Activated T-cell treated with anti-CD3 and anti-CD28 coated beads, Interleukin-2, amount 50 U/mL, for 48 hours (primary cell): ENCODE data around the gene DHRS3.
A peak's percentile ranks its signal among the peaks of the same experiment; 100 is the strongest.

ENCODE experiments used
- DNase-seq, 2 experiments: peaks; one replicate each; pipeline ENCODE4 v3.0.0-alpha.2; 2020

Gene DHRS3

DNA sequence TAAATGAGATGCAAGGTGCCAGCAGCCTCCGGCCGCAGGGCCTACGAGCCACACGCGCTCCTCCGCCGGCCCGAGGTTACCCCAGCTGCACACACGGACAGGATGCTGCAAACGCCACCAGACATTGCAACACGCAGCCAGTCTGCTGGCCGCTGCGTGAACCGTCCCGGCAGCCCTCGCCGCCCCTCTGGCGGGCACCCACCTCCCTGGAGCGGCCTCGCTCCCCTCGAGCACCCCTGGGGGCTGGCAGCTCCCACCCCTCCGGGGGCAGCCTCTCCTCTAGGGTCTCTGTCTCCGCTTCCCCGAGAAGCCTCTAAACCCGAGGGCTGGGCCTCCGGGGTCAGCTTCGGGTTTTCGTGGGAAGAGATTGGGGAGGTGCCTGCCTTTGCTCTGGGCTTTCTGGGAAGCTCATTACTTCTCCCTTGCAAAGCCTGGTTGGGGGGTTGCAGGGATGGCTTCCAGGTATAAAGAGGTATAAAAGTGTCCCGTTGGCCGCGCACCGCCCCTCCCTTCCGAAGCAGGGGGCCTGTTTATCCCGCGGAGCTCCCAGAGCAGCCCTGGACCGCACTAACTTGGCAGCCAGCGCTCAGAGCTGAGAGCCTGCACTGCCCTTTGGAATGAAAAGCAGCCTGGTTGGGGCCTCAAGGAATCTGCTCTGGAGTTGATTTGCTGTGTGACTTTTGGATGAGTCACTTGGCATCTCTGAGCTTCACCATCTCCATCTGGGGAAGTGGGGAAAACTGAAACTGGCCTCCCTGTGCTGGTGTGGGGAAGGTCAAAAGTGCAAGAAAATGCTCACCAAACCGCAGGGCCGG lies 21.8 kb downstream of the DHRS3 start:
- DNase-seq = peak in 1 of 2 experiments; percentile 37

DNA sequence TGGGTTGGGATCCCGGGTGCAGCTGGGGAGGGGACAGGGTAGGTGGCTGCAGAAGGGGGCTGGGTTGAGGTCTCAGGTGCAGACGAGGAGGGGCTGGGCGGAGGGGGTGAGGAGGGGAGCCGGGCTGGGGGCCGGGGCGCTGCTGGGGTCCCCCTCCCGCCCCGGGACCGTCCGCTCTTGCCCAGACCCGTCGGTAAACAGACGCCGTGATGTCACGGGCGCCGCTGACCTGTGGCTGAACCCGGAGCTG lies 22.3 kb downstream of the DHRS3 start:
- DNase-seq = no peak

DNA sequence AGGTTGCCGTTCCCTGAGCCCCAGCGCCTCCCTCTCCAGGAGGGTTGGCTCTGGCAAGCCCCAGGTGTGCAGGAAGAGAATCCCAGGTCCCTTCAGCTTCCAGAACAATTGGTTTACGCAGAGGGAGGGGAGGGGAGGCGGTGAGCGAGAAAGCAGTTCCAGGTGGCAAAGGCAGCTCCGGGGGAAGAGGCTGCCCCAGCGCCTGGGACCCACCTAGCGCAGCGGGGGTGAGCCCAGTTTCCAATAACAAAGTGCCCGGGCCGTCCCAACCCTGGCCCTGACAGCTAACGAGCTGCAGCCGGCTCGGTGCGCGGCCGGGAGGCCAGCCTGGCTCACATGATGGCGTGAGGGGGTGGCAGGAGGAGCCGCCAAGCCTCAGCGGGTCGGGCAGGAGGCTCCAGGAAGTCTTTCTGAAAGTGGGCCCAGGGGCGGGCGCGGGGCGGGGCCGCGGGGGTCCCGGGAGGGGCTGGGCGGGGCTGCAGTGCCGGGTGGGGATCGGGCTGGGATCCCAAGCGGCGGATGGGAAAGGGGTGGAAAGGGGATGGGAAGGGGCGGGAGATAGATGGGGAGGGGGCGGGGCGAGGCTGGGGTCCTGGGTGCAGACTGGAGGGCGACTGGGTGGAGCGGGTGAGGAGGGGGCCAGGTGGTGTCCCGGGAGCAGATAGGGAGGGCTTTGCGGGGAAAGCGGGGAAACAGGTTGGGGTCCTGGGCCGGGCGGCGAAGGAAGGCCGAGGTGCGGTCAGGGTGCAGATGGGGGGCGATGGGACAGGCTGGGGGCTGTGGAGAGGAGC lies 22.8 kb downstream of the DHRS3 start:
- DNase-seq = peak; percentile 50 to 56

DNA sequence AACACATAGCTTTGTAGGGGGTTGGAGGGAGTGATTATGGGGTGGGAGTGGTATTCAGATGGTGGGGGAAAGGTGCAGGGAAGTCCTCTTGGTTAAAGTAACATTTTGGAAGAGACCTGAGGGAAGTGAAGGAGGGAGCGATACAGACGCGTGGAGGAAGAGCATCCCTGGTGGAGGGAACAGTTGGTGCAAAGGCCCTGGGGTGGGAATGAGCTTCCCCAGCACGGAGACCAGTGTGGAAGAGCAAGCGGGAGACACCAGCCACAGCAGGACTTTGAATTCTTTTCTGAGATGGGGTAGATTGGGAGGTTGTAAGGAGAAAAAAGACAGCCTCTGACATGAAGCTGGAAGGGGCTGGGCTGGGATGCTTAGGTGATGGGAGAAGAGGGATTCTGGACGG lies 23.5 kb downstream of the DHRS3 start:
- DNase-seq = no peak

DNA sequence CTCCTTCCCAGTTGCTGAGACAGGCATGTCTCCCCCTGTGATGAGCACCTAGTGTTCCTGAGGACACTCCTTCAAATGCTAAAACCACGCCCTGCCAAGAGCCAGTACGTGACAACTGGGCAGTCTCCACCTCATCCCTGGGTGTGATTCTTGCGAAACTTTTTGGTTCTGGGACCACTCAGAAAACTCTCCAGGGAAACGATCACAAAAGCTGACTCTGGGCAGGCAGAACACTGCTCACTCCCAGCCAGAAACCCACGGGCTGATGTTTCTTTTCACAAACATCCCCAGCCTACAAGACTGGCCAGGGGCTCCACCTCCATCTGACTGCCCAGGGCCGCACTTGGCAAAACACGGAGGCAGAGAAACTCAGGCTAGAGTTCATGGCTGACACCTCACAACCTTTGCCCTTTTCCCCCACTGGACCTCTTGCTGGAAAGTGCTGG lies 24.4 kb downstream of the DHRS3 start:
- no peak for DNase-seq

DNA sequence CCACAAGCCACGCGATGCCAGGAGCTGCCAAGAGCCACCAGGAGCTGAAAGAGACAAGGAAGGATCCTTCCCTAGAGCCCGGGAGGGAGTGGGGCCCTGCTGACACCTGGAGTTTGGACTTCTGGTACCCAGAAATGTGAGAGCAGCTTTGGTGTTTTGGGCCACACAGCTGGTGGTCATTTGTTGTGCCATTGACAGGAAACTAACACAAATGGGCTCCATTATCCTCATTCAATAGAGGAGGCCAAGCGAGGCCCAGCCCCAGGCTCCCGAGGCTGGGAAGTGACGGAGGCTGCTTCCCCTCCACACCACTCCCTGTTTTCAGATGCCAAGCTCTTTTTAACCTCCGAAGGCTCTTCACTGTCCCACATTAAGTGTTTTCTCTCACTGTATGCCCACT lies 25.5 kb downstream of the DHRS3 start:
- no peak for DNase-seq

DNA sequence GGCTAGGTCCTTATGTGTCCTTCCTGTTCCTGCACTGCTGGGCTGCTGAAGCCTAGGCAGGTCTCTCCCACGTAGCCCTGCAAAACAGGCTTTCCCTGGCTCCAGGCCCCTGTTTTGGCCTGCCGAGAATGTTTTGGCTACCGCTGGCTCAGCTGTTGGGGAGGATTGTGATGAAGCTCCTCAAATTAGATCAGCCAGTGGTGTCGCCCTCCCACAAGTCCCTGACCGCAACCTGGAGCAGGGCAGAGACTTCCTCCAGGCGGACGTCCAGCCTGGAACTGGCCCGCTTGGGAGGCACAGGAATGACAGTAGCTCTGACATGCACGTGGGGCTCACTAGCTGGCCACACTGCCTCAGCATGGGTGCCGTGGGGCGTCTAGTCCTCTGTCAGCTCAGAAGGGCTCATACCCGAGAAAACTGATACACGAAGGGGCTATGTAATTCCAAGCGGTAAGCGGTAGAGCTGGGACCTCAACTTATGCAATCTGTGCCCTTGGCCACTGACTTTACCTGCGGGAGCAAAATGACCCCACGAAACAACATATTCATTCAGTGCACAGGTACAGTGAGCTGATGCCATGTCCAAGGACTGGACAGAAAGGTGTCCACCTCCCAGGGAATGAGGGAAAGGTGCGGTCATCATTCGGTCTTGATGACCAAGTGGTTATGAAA lies 26.6 kb downstream of the DHRS3 start:
- DNase-seq = no peak

DNA sequence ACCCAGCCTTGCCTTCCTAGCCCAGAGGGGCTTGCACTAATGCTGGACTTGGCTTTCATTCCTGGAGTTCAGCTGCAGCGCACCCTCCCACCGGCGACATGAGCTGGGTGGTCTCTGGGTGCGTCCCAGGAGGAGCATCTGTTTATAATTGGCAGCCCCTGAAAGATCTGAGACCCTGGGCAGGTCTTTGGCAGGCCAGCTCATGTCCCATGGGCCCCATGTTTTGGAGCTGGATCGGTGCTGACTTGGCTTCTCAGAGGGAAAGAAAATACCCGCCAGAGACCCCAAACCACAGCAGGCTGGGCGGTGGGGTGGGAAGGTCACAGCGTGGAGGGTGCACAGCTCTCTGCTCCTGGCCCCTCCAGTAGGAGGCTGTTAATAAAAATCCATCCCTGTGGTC lies 29.3 kb downstream of the DHRS3 start:
- no peak for DNase-seq

DNA sequence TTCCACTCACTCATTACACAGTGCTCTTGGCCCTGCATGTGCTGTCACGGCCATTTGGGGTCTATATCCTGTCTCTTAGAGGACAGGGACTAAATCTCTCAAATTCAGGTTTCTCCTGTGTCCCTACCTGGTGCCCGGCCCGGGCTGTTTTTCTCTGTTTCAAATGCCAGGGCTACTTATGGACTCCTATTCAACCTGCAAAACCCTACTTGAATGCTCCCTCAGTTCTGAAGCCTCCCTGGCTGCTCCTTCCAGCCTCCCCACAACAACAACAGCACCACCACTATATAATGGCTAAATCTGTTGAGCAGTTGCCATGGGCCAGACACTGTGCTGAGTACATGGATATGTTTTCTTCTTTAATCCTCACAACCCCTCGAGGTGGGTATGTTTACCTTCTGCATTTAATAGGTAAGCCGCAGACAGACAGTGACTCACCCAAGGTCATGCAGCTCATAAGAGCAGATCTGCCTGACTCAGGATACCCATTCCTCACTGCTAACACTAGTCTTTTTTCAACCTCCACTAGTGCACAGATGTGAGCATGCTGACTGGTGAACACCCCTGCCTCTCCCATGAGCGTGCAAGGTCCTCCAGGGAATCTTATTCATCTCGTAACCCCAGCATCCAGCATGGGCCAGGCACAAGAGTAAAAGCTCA lies 29.9 kb downstream of the DHRS3 start:
- DNase-seq = no peak

DNA sequence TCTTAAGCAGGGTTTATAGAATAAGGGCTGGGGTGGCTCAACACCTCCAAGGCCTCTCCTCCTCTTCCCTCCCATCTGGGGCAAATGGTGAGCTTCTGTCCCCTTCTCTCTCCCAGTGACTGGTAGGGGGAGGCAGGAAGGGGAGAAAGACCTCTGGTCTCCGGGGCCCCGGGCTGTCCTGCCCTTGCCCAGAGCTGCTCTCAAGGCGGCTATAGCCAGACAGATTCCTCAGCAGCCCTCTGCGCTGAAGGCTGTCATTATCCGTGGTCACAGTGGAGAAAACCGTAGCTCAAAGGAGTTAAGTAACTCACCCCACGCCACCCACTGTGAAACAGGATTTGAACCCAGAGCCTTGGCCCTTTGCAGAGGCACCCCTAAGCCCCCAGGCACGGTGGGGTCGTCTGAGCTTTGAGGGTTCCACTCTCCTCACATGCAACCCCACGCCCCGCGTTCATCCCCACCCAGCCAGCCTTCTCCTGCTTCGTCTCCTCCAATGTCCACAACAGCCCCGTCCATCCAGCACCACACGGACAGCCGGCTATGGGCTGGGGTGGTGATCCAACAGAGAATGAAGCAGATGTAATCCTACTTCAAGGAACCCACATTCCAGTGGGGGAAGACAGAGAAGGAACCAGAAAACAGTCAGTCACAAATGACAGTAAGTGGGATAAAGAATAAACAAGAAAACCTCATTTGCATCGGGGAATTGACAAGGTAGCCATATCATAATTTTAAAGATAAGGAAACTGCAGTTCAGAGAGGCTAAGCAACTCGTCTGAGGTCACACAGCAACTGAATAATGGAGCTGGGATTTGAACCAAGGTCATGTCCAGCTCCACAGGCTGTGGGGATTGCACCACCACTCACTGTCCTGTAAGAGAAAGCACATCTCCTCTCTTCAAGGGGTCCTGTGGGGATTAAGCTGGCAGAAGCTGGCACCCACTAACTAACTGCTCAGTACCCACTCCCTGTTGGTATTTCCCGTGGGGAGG lies 31.8 kb downstream of the DHRS3 start:
- DNase-seq = no peak

DNA sequence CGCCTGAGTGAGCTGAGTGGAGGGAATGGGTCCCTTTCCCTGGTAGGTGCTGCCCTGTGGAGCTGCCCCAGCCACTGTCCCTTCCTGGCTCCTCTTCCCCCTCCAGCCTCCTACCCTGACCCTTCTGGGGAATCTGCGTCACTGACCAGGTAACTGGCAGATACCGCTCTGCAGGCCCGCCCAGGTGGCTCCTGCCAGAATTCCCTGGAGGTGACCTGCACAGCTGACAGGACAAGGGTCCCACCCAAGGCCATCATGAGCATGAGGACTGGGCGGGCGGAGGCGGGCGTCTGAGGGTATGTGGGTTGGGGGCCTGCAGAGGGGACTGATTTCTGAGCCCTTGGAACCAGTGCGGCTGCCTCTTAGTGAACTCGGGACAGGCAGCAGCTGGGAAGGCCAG lies 32.5 kb downstream of the DHRS3 start:
- DNase-seq = no peak

DNA sequence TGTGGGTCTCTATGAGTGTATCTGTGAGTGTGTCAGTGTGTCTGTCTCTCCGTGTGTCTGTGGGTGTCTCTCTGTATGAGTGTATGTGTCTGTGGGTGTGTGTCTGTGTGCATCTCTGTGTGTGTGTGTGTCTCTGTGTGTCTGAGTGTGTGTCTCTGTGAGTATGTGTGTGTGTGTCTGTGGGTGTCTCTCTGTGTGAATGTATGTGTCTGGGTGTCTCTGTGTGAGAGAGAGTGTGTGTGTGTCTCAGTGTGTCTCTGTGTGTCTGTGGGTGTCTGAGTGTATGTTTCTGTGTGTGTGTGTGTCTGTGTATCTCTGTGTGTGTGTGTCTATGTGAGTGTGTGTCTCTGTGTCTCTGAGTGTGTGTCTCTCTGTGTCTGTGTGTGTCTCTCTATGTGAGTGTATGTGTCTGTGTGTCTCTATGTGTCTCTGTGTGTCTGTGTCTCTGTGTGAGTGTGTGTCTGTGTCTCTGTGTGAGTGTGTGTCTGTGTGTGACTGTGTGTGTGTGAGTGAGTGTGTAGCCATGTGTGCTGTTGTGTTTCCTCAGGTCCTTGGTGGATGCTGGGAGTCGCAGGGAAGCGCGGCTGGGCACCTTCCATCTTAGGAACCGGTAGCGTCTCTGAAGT lies 33.0 kb downstream of the DHRS3 start:
- DNase-seq = no peak

DNA sequence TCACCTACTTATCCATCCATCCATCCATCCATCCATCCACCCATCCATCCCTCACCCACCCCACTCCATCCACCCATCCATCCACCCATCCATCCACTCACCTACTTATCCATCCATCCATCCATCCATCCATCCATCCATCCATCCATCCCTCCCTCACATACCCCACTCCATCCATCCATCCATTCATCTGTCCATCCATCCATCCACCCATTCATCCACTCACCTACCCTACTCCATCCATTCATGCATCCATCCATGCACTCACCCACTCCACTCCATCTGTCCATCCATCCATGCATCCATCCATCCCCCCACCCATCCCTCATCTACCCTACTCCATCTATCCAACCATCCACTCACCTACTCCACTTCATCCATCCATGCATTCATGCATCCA lies 34.5 kb downstream of the DHRS3 start:
- DNase-seq = no peak

DNA sequence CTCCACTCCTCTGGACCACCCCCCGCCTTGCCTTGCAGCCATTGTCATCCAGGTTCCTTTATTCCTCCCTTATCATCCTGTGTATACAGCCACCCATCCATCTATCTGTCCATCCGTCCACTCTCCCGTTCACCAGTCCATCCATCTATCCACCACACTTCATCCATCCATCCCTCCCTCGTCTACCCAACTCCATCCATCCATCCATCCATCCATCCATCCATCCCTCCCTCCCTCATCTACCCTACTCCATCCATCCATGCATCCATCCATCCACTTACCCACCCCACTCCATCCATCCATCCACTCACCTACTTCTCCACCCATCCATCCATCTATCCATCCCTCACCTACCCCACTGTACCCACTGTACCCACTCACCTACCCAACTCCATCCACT lies 35.4 kb downstream of the DHRS3 start:
- DNase-seq = no peak

DNA sequence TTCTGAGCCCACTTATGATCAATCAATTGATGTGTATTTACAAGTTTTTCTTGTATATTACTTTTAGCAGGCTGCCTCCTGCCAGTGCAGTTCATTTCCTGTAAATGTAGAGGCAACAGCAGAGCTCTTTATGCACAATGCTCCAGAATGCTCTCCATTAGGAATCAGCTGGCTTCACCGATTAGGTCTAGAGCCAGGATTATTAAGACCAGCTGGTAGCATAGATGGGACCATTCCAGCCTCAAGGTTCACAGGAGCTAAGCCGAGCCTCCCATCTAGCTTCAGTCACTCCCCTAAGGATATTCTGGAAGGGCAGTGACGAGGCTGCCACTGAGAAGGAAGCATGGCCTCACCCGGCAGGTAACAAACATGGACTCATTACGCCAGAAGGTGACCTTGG lies 36.8 kb downstream of the DHRS3 start:
- DNase-seq = no peak

DNA sequence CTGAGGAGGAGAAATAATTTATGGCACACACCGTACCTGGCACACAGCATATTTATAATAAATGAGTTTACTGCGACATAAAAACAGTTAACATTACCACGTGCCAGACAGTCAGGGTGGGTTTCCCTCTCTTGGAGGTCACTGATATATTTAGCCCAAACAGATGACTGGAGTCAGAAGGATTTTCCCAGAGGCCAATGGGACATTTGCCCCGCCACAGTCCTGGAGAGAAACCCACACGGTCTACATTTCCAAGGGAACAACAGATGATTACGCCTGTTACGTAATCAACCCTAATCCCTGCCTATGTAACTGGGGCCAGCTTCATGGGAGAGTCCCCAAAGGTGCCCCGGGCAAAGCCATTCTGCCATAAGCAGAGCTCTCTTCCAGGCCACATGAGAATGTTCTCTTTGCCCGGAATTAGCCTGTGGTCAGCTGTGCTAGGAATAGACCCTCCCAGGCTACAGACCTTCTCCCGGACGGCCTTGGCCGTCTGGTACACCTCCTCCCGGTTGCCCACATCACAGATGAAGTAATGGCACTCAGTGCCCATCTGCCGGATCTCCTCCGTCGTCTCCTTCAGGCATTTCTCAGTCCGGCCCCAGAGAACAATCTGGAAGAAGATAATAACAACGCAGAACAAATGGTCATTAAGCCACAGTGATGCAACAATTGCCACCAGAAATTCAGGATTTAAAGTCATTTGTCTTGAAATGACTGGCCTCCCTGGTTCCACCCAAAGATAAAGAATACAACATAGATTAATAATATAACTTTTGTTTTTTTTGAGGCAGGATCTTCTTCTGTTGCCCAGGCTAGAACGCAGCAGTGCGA lies 37.7 kb downstream of the DHRS3 start:
- no peak for DNase-seq

DNA sequence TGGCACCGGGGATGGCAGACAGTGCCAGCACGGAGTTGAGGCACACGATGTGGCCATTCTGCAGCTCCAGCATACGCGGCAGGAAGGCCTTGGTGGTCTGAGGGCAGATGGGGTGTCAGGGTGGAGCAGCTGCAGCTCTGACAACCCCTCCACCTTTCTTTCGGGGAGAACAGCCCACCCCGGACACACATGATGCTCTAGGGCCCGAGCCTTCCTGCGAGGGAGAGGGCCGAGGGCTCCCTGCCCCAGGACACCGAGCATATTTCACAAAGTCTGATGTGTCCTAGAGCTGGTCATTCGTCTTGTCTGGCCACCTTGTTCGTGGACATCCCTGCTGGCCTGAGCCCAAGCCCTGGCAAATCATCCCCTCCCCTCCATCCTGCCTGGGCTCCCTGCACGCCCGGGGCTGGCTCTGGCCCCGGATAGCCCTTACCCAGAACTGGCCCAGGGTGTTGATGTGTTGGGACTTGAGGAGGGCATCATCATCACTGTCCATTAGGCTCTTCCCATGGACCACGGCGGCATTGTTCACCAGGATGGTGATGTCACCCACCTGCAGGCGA lies 39.1 kb downstream of the DHRS3 start:
- DNase-seq = no peak

DNA sequence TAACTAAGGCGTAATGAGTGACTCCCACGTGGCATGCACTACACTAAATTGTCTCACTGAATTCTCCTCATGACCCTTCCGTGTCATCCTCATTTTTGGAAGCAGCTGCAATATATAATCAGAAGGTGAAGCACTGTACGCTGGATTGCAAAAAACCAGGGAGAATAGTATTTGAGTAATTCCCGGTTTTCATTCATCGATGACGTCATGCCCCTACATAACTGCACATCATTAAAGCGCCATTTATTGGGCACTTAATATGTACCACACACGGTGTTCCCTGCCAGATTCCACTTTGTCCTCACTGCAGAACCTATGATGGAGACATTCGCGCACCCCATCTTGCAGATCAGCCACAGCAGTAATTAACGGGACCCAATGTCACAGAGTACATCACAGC lies 41.0 kb downstream of the DHRS3 start:
- DNase-seq = no peak

DNA sequence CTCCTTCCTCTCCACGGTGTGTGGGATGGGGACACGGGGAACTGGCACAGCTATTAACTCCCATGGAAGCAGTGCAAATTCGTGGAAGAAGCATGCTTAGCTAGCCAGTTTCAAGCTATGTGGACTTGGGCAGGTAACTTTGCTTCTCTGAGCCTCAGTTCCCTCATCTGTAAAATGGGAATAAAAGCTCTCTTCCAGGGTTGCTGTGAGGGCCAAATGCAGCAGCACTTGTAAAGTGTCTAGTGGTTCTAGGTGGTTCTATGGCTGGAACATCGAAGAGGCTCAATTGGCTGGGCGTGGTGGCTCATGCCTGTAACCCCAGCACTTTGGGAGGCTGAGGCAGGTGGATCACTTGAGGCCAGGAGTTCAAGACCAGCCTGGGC lies 43.3 kb downstream of the DHRS3 start:
- DNase-seq = no peak

DNA sequence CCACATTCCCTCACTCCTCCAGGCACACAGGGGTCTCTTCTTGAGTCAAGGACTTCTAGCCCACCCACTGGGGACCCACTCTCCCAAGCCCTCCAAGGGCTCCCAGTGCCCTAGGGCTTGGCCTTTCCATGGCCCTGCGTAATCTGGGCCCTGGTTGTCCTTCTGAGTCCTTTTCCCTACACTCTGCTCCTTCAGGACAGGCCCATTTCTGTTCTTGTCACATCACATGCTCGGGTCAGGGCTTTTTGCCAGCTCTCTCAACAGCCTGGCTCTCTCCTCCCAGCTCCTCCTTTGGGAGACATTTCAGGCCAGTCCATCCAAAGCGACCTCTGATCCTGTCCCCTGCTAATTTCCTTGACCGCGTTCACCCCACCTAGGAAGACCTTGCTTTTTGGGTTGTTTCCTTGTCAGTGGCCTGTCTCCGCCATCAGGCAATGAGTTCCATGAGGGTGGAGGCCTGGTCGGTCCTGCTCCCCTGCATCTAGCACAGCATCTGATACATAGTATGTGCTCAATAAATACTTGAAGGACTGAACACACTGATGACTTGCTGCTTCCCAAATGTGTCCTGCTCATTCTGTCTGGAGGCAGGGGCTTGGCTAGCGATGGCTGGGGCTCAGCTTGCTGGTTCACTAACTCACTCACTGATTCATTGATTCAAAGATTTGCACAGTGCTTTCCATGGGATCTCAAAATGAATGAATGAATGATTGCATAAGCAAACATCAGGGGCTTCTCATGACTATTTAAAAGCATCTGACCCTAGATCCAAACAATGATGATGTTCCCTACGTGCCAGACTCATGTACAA lies 44.8 kb downstream of the DHRS3 start:
- no peak for DNase-seq
